Measurements from ENCODE around the gene RGS18. TPM values are rescaled to one million over a fixed set of nuclear protein-coding genes. Genes with fewer than 3 reads are reported as not detected.

The RGS18 gene
- total and polyA plus RNA-seq, 2 of the 8 experiments (the other 6 are each of a cell fraction or from before 2014, with no cell fraction given): not detected

DNA sequence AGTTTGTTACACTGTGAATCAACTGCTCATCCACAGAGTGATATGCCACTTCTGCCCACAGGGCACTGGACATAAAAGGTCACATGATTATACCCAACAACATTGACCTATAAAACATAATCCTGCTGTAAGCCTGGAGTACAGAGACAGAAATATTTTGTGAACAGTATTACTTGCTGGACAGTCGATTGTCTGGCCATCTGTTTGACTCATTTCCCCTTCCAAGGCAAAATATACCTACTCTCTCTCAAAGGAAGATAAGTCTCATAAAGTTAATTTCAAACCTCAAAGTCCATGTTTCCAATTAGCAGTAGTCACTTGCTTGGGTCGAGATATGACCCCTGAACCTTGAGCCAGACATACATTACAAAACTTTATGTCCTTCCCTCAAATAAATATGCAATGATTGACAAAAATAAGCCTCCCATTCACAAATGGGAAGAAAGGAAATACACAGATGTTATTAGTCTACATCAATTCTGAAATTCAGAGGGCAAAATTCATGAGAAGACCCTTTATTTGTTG lies 39.3 kb upstream of the RGS18 start:
- H3K27me3 ChIP-seq (replicated peaks in 1 of 4; ENCODE audit: control insufficient read depth in 3 of 4, extremely low read depth in 1 of 4, insufficient read depth in 3 of 4, low read length in 3 of 4): no peaks in the 10 kb centered on the region
- DNase-seq (ENCODE audit: low read depth in 1 of 2, low spot score in 2 of 2) (no peak), FAIRE-seq (no peak)
- H2AK5ac ChIP-seq (ENCODE audit: low read depth, low read length): no peak overlapping the region
- H4K20me1 ChIP-seq (replicated peaks in 1 of 2; ENCODE audit: control insufficient read depth in 1 of 2, insufficient read depth in 2 of 2, low read length in 2 of 2): no peaks in the 10 kb centered on the region
- H3K4me2 ChIP-seq (ENCODE audit: insufficient read depth in 1 of 2, low read depth in 2 of 2, low read length in 2 of 2): no peak overlapping the region
- H3K56ac ChIP-seq (replicated peaks; ENCODE audit: insufficient read length, low read depth, low read length): no peak overlapping the region
- no peak overlapping the region for H2BK120ac ChIP-seq (replicated peaks; ENCODE audit: low read depth, low read length)
- no peak overlapping the region for H2BK12ac ChIP-seq (ENCODE audit: low read depth, low read length)
- no peak overlapping the region for H4K5ac ChIP-seq (ENCODE audit: insufficient read length, low read depth, low read length)
- no peaks in the 10 kb centered on the region for H3K4me1 ChIP-seq (replicated peaks in 1 of 4; ENCODE audit: control insufficient read depth in 3 of 4, insufficient read depth in 4 of 4, low read length in 3 of 4)
- no peak overlapping the region for H3K18ac ChIP-seq (ENCODE audit: extremely low read depth, low read length)
- no peaks in the 10 kb centered on the region for H3K79me2 ChIP-seq (ENCODE audit: control insufficient read depth in 1 of 2, insufficient read depth in 2 of 2, low read length in 2 of 2)
- no peak overlapping the region for H3K9ac ChIP-seq (replicated peaks in 1 of 4; ENCODE audit: extremely low read depth in 1 of 4, low read depth in 3 of 4, low read length in 3 of 4)
- H3K4me3 ChIP-seq (ENCODE audit: extremely low read depth in 1 of 4, insufficient read depth in 2 of 4, low read depth in 3 of 4, low read length in 4 of 4): no peak overlapping the region
- ChIA-PET CTCF (ENCODE audit: partially characterized antibody) (no interaction called here), POLR2A (ENCODE audit: partially characterized antibody) (no interaction called here)
- H3K27ac ChIP-seq (ENCODE audit: low read depth, low read length): no peak overlapping the region
- no peak overlapping the region for H2BK5ac ChIP-seq (ENCODE audit: low read depth, low read length)
- H3K36me3 ChIP-seq (ENCODE audit: control insufficient read depth in 2 of 4, insufficient read depth in 4 of 4, low read length in 3 of 4): no peaks in the 10 kb centered on the region; a peak in 1 of 8 replicates
- TF ChIP-seq SIX5 (IDR thresholded peaks at IDR 0.05; ENCODE audit: low read depth, low read length) (no peak), MAFK (IDR thresholded peaks at IDR 0.05; ENCODE audit: low read depth, low read length) (no peak), CHD2 (IDR thresholded peaks at IDR 0.05; ENCODE audit: low read length) (no peak), RFX5 (IDR thresholded peaks at IDR 0.05; ENCODE audit: borderline replicate concordance, low read depth, low read length) (no peak), SIN3A (conservative IDR thresholded peaks at IDR 0.05 in 1 of 2, IDR thresholded peaks at IDR 0.05 in 1 of 2; ENCODE audit: low read depth in 1 of 2, low read length in 2 of 2) (no peak), EGR1 (IDR thresholded peaks at IDR 0.05; ENCODE audit: borderline replicate concordance, low read depth, low read length) (no peak), SUZ12 (IDR thresholded peaks at IDR 0.05; ENCODE audit: low read length) (no peak), SRF (IDR thresholded peaks at IDR 0.05; ENCODE audit: low read depth, low read length) (no peak), ZNF274 (IDR thresholded peaks at IDR 0.05; ENCODE audit: borderline replicate concordance, extremely low read depth, low read length) (no peak), NANOG (IDR thresholded peaks at IDR 0.05; ENCODE audit: insufficient read depth, low read depth, low read length, poor library complexity, severe bottlenecking) (no peak), CHD1 (IDR thresholded peaks at IDR 0.05; ENCODE audit: low read depth, low read length) (no peak)
- H3K14ac ChIP-seq (ENCODE audit: insufficient read length): no peak overlapping the region
- no peak overlapping the region for H3K4ac ChIP-seq (replicated peaks; ENCODE audit: insufficient read length, low read depth, low read length)
- H4K8ac ChIP-seq (ENCODE audit: extremely low read depth, insufficient read depth, low read length): no peak overlapping the region
- no peak overlapping the region for H2BK15ac ChIP-seq (ENCODE audit: low read length)
- no peaks in the 10 kb centered on the region for H3K23me2 ChIP-seq (ENCODE audit: low read depth, low read length)
- H3K79me1 ChIP-seq (ENCODE audit: low read depth, low read length): no peaks in the 10 kb centered on the region
- 87% methylated on average over 2 of the region's 2 CpGs; no CpG with 5 or more reads in 1 of the 2 experiments for WGBS, 2 experiments (ENCODE audit: extremely low coverage in 1 of 2, insufficient coverage in 1 of 2, insufficient read length in 1 of 2, insufficient replicate concordance in 2 of 2, low coverage in 1 of 2, low lambda C conversion rate in 2 of 2, missing lambda C conversion rate in 1 of 2)
- H4K91ac ChIP-seq (replicated peaks; ENCODE audit: insufficient read length, low read length): no peak overlapping the region
- H2AFZ ChIP-seq (ENCODE audit: low read length): no peak overlapping the region
- H2BK20ac ChIP-seq (ENCODE audit: low read length): no peak overlapping the region
- no peak overlapping the region for H3K23ac ChIP-seq (ENCODE audit: insufficient read length)
- peaks cover 0 to 4% of the 10 kb centered on the region in 2 experiments; a peak in 1 of 4 replicates for H3K9me3 ChIP-seq (ENCODE audit: insufficient read depth in 2 of 2, low read depth in 1 of 2, low read length in 1 of 2)
